Endometrial microvascular endothelial cells (primary cell): ENCODE measurements around the gene TTLL3. TPM values are rescaled to one million over a fixed set of nuclear protein-coding genes. Genes with fewer than 3 reads are reported as not detected.
"Not testable (repeated sequence)": the region's sequence is repeated elsewhere in the genome, so short reads cannot be mapped to it uniquely, and the experiment has no call there.

Source experiments
- in situ Hi-C: cut with HindIII; loops from 2 replicates; pipeline ENCODE4 v1.10.0; 2017; ENCODE audit warnings: low sequenced_read_pairs, low pct_unique_long_range_greater_than_20kb; ENCODE audit errors: inconsistent ontology term
- total RNA-seq: library from RNA; depleted of rRNA; stranded (reverse); fragments of >200 nt; gene quantifications from one replicate; pipeline ENCODE4 v1.2.3, GENCODE V29; 2015; ENCODE audit errors: inconsistent ontology term

Gene TTLL3, protein sequence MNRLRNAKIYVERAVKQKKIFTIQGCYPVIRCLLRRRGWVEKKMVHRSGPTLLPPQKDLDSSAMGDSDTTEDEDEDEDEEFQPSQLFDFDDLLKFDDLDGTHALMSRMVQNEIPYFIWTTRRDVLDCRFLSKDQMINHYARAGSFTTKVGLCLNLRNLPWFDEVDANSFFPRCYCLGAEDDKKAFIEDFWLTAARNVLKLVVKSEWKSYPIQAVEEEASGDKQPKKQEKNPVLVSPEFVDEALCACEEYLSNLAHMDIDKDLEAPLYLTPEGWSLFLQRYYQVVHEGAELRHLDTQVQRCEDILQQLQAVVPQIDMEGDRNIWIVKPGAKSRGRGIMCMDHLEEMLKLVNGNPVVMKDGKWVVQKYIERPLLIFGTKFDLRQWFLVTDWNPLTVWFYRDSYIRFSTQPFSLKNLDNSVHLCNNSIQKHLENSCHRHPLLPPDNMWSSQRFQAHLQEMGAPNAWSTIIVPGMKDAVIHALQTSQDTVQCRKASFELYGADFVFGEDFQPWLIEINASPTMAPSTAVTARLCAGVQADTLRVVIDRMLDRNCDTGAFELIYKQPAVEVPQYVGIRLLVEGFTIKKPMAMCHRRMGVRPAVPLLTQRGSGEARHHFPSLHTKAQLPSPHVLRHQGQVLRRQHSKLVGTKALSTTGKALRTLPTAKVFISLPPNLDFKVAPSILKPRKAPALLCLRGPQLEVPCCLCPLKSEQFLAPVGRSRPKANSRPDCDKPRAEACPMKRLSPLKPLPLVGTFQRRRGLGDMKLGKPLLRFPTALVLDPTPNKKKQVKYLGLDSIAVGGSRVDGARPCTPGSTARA
- total RNA-seq: 10.9 TPM

- in situ Hi-C loops: no loop called here
These were observed at the start of gene TTLL3 for GRCh38 chr3:9809615-9810432. TSS of gene TTLL3 (plus strand) at chr3:9810262. CDS start at chr3:9810662, 400 bp downstream.

DNA sequence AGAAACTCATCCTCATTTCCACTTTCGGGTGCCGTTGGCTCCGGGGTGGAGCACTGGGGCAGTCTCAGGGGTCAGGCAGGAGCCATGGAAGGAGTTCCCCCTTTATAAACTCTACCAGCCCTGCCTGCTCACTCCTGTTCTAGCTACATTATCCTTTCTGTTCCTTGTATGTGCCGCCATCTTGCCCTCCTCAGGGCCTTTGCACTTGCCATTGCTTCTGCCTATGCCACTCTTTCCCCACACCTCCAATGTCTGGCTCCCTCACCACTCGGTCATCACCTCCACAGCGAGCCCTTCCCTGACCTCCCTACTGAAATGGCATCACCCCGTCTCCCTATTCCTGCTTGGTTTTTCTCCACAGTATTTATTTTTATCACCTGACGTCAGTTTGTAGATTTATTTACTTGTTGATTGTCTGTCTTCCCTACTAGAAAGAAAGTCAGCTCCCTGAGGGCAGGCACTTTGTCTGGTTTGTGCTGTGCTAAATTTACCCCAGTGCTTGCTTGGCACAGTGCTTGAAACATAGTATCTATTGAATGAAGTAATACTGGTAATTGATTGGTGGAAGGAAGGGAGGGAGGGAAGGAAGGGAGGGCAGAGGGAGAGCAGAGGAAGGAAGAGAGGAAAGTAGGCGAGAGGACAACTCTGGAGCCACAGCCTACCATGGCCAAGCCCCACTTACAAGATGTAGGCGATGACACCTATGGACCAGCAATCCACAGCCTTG lies 49.1 kb upstream of the TTLL3 start:
- in situ Hi-C loops: no loop called here

DNA sequence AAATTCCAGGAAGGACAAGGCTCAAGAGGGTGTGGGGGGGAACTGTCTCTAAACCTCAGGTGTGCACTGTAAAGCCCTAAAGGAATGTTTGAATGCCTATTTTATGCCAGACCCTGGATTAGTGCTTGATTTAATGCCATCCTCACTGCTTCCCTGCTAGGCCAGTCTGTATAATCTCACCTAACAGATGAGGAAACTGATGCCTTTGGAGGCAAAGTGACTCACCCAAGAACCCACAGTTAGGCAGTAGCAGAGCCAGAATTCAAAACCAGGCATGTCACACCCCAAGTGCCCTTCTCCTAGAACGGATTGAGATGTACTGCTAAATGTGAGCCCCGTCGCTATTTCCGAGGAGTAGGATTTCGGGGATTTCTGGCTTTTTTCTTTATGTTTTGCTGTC lies 48.1 kb upstream of the TTLL3 start:
- in situ Hi-C loops: no loop called here

DNA sequence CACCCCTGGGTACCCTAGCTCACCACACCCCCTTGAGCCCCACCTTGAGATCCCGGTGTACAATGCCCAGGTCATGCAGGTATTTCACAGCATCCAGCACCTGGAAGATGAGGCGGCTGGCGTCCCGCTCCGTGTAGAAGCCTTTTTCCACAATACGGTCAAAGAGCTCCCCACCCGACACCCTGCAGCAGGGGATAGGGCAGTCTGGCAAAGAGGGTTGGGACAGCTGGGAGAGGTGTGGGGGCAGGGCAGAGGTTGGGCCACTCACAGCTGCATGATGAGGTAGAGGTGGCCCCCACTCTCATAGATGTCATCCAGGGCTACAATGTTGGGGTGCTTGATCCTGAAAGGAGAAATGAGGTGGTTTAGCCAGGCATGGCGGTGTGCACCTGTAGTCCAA lies 47.2 kb upstream of the TTLL3 start:
- in situ Hi-C loops: no loop called here

GRCh38 chr3:9765865-9766264 lies 44.2 kb upstream of the TTLL3 start:
- in situ Hi-C loops: no loop called here

DNA sequence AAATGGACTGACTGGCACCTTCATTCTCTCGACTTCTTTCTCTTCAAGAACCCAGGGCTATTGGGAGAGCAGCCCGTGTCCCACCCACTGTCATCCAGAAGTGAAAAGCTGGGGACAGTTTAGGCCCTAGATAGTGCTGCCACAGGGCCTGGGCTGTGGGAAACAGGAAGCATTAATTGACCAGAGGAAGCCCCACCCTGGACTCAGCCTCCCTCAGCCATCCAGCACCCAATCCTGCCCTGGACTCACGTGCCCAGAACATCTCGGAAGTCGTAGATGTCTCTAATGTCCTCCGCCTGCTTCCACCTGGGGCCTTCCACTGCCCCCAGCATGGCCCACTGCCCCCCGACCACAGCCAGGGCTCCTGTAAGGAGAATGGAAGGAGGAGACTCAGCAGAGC lies 42.6 kb upstream of the TTLL3 start:
- in situ Hi-C loops: no loop called here

GRCh38 chr3:9768141-9768775 lies 41.8 kb upstream of the TTLL3 start:
- in situ Hi-C loops: no loop called here

GRCh38 chr3:9769012-9769411 lies 41.0 kb upstream of the TTLL3 start:
- in situ Hi-C loops: no loop called here

DNA sequence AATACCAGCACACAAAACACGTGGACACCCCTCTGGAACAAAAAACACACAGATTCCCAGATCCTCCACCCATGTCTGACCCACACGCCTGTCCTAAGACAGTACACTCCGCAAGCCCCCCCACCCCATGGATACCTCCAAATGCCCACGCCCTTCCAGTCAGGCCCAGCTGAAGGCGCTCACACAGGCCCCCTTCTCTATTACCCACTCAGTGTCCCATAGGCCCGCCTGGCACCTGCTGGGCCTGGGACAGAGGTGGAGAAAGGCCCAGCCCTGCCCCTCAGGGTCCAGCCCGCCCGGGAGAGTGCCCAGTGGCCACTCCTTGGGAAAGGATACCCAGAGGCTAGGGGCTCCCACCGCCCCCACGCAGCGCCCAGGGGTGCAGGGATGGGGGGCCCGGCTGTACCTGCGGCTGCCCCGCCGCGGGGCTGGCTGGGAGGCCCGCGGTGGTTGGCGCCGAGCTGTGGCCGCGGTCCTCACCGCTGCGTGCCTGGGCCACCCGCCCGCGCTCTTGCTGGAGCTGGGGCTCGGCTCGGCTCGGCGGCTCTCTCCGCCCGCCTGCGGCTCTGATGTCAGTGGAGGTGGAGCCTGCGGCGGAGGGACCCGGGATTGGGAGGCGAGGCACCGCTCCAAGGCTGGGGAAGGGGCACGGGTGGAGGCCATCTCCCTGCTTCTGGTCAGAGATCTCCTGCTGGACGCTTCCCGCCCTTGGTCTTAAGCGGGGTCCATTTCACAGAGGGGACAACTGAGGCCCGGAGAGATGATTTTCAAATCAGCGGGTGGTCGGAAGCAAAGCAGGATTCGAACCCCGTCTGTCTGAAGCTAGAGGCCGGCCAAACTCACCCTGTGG lies 40.4 kb upstream of the TTLL3 start, which contains the start of gene CAMK1:
Gene CAMK1 (minus strand): TSS at position 522 of the 850 bp plus-strand sequence. CDS start 2,198 bp downstream, outside the sequence.
- in situ Hi-C loops: no loop called here

DNA sequence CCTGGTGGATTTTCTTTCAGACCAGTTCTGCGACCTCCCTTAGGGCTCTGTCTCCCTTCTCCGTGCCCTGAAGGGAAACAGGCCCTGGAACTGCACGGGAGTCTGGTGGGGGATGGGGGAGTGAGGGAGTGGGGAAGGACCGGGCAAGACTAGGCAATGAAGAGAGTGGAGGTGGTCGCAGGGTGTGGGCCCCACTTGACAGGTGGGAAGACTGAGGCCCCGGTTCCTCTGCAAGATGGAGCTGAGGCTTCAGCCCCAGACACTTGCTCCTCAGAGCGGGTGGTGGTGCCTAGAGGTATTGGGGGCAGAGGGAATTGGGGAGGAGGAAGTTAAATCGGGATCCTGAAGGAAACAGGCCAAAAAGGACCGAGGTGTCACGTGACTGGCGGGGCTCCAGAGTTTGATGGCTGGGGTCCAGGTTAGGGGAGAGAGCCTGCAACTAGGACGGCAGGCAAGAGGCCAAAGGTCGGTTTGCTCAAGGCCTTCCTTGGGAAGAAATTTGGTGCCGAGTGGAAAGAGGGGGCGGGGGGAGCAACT lies 39.7 kb upstream of the TTLL3 start:
- in situ Hi-C loops: no loop called here

DNA sequence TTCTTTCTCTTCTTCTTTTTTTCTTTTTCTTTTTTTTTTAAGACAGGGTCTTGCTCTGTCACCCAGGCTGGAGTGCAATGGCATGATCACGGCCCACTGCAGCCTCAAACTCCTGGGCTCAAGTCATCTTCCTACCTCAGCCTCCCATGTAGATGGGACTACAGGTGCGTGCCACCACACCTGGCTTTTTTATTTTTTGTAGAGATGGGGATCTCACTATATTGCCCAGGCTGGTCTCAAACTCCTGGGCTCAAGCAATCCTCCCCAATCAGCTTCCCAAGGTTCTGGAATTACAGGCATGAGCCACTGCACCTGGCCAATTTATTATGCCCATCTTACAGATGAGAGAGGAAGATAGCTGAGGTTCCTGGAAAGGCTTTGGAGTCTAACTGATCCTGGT lies 39.1 kb upstream of the TTLL3 start:
- in situ Hi-C loops: not testable (repeated sequence)

- in situ Hi-C loops: no loop called here
These were observed 33.0 kb upstream of the TTLL3 start for GRCh38 chr3:9776896-9777693.

GRCh38 chr3:9777694-9778021 lies 32.4 kb upstream of the TTLL3 start:
- in situ Hi-C loops: no loop called here

- in situ Hi-C loops: no loop called here
These were observed 31.7 kb upstream of the TTLL3 start for GRCh38 chr3:9778143-9779074.

DNA sequence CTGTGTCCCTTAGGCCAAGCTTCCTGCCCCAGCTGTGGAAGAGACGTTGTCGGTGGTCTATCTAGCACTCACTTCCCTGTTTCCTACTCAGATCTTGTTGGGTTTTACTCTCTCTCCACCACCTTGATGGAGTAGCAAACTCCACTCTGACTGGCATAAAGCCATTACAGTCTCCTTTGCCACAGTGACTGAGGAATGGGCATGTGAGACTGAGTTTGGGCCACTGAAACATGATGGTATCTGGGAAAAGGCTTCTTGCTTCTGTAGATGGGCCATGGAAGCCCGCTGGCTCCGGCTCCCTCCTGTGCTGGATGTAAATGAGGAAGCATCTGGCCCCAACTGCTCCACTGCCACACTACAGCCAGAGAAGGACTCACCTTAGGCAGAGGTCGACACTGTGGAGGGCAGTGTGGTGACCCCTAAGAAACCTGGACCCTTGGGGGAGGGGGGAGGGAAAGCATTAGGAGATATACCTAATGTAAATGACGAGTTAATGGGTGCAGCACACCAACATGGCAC lies 30.9 kb upstream of the TTLL3 start:
- in situ Hi-C loops: no loop called here
